SK-N-SH (cell line): ENCODE results near the gene AHCTF1. TPM values are rescaled to one million over a fixed set of nuclear protein-coding genes. Genes with fewer than 3 reads are reported as not detected.
A peak's percentile ranks its signal among the peaks of the same experiment; 100 is the strongest.

Experiments used
- CTCF ChIA-PET: fragments of 300-600, 350-600 bp; formaldehyde crosslinking; extraction: SDS; loops from one replicate; lab custom pipeline; 2021; lab: Yijun Ruan, JAX
- POLR2A ChIA-PET: fragments of 350-600 bp; sonication (Branson Sonifier 250); formaldehyde crosslinking; extraction: SDS; loops from one replicate; lab custom pipeline; 2020; ENCODE audit warnings: antibody characterized with exemption, inconsistent platforms; lab: Yijun Ruan, JAX
- DNase-seq: peaks from one replicate; pipeline ENCODE4 v3.0.0; 2012
- H2AFZ ChIP-seq: fragments of 200-600 bp; sonication (generic); 2 replicates; pipeline ENCODE4 v1.8.1; 2016; ENCODE audit warnings: antibody characterized with exemption, mild to moderate bottlenecking, low read depth
- H3F3A ChIP-seq: fragments of 200-600 bp; sonication (generic); replicated peaks from 2 replicates; pipeline ENCODE3; 2016; ENCODE audit warnings: antibody characterized with exemption, mild to moderate bottlenecking; ENCODE audit not compliant: insufficient read depth
- H3K27ac ChIP-seq, 2 experiments: fragments of 200-500 bp in 1 of 2; fragments of 200-600 bp in 1 of 2; sonication (Bioruptor generic) in 1 of 2; sonication (generic), shearing (Covaris generic) in 1 of 2; 2 replicates each; pipeline versions ENCODE4 v1.5.1 to v1.6.1; 2014 to 2016; ENCODE audit warnings: low read depth in 2 of 2, inconsistent platforms in 1 of 2, low read length in 1 of 2, mild to moderate bottlenecking in 1 of 2, mixed read lengths in 1 of 2
- H3K27me3 ChIP-seq: fragments of 200-600 bp; sonication (generic), shearing (Covaris generic); 2 replicates; pipeline ENCODE4 v1.6.1; 2016; ENCODE audit warnings: mixed run types; ENCODE audit not compliant: insufficient read depth
- H3K36me3 ChIP-seq, 2 experiments: fragments of 200-500 bp in 1 of 2; fragments of 200-600 bp in 1 of 2; sonication (Bioruptor generic) in 1 of 2; sonication (generic) in 1 of 2; replicated peaks in 1 of 2; 2 replicates each; pipeline versions ENCODE3 to v1.5.1; 2014 to 2016; ENCODE audit warnings: low read length in 1 of 2, mild to moderate bottlenecking in 1 of 2; ENCODE audit not compliant: insufficient read depth in 2 of 2, control insufficient read depth in 1 of 2
- H3K4me1 ChIP-seq, 2 experiments: fragments of 200-500 bp in 1 of 2; fragments of 200-600 bp in 1 of 2; sonication (Bioruptor generic) in 1 of 2; sonication (generic), shearing (Covaris generic) in 1 of 2; 2 replicates each; pipeline versions ENCODE4 v1.5.1 to v1.6.1; 2014 to 2016; ENCODE audit warnings: low read depth in 1 of 2, low read length in 1 of 2, mixed run types in 1 of 2; ENCODE audit not compliant: insufficient read depth in 2 of 2, control insufficient read depth in 1 of 2
- H3K4me2 ChIP-seq: fragments of 200-600 bp; sonication (generic), shearing (Covaris generic); 2 replicates; pipeline ENCODE4 v1.6.1; 2017; ENCODE audit warnings: mixed run types
- H3K4me3 ChIP-seq, 2 experiments: fragments of 200-500 bp in 1 of 2; fragments of 200-600 bp in 1 of 2; sonication (Bioruptor generic) in 1 of 2; sonication (generic), shearing (Covaris generic) in 1 of 2; 2 replicates each; pipeline versions ENCODE4 v1.5.1 to v1.8.1; 2014 to 2016; ENCODE audit warnings: low read depth in 2 of 2, inconsistent platforms in 1 of 2, low read length in 1 of 2, mild to moderate bottlenecking in 1 of 2, mixed read lengths in 1 of 2, moderate library complexity in 1 of 2
- H3K79me2 ChIP-seq: fragments of 200-600 bp; sonication (generic); 2 replicates; pipeline ENCODE4 v1.8.1; 2017; ENCODE audit warnings: mild to moderate bottlenecking; ENCODE audit not compliant: insufficient read depth
- H3K9ac ChIP-seq: fragments of 200-600 bp; sonication (generic); 2 replicates; pipeline ENCODE4 v1.6.1; 2017; ENCODE audit warnings: mixed run types
- H3K9me2 ChIP-seq: fragments of 200-600 bp; sonication (generic); 2 replicates; pipeline ENCODE4 v1.6.1; 2017; ENCODE audit warnings: mixed run types
- H3K9me3 ChIP-seq: fragments of 200-600 bp; sonication (generic); 2 replicates; pipeline ENCODE4 v1.6.1; 2017; ENCODE audit warnings: mixed run types, mild to moderate bottlenecking, moderate library complexity
- H4K20me1 ChIP-seq: fragments of 200-600 bp; sonication (generic); 2 replicates; pipeline ENCODE4 v1.6.1; 2017; ENCODE audit warnings: mild to moderate bottlenecking, mixed run types; ENCODE audit not compliant: insufficient read depth
- EZH2phosphoT487 ChIP-seq: fragments of 200-600 bp; sonication (generic); IDR thresholded peaks from 2 replicates; pipeline ENCODE4 v1.6.1; 2017; ENCODE audit warnings: low read depth, mixed run types, mild to moderate bottlenecking, antibody characterized with exemption, moderate library complexity, borderline replicate concordance
- MEF2A ChIP-seq: IDR thresholded peaks from 2 replicates; pipeline ENCODE4 v1.4.0; 2012; ENCODE audit warnings: low read depth, borderline replicate concordance
- POLR2AphosphoS5 ChIP-seq: IDR thresholded peaks from 2 replicates; pipeline ENCODE4 v1.6.1; 2012; ENCODE audit warnings: low read depth, low read length
- RXRA ChIP-seq: IDR thresholded peaks from 2 replicates; pipeline ENCODE4 v1.4.0; 2012; ENCODE audit warnings: low read depth, mild to moderate bottlenecking, borderline replicate concordance
- TAF1 ChIP-seq: IDR thresholded peaks from 2 replicates; pipeline ENCODE4 v1.6.1; 2012; ENCODE audit warnings: low read depth, mild to moderate bottlenecking, low read length, moderate library complexity, borderline replicate concordance
- WGBS: methylation state at CpG from one replicate; pipeline ENCODE4 v1.1.6; 2017; ENCODE audit warnings: low lambda C conversion rate; 5-methylcytosine and 5-hydroxymethylcytosine counted together
- polyA plus RNA-seq, 3 experiments: library from polyadenylated mRNA; depleted of rRNA; stranded (reverse); fragments of >200 nt; gene quantifications; 2 replicates each; pipeline ENCODE4 v1.2.3, GENCODE V29; 2012
- TF ChIP-seq, protein P1 (sequence below): fragments of 150-350 bp; IDR thresholded peaks from 2 replicates; pipeline ENCODE4 v1.6.1; 2017; ENCODE audit warnings: antibody characterized with exemption, low read length, low read depth, borderline replicate concordance
- TF ChIP-seq, protein P2 (sequence below): IDR thresholded peaks from 2 replicates; pipeline ENCODE4 v1.4.0; 2012; ENCODE audit warnings: low read depth

Gene AHCTF1
- polyA plus RNA-seq, 1 of the 3 experiments (the other 2 are of a cell fraction): 8.5 TPM

GRCh38 chr1:246797157-246797556 is 134.6 kb downstream of the AHCTF1 start (continued):
- TF ChIP-seq, protein P1, sequence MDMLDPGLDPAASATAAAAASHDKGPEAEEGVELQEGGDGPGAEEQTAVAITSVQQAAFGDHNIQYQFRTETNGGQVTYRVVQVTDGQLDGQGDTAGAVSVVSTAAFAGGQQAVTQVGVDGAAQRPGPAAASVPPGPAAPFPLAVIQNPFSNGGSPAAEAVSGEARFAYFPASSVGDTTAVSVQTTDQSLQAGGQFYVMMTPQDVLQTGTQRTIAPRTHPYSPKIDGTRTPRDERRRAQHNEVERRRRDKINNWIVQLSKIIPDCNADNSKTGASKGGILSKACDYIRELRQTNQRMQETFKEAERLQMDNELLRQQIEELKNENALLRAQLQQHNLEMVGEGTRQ: no peak
- TF ChIP-seq POLR2AphosphoS5: no peak

DNA sequence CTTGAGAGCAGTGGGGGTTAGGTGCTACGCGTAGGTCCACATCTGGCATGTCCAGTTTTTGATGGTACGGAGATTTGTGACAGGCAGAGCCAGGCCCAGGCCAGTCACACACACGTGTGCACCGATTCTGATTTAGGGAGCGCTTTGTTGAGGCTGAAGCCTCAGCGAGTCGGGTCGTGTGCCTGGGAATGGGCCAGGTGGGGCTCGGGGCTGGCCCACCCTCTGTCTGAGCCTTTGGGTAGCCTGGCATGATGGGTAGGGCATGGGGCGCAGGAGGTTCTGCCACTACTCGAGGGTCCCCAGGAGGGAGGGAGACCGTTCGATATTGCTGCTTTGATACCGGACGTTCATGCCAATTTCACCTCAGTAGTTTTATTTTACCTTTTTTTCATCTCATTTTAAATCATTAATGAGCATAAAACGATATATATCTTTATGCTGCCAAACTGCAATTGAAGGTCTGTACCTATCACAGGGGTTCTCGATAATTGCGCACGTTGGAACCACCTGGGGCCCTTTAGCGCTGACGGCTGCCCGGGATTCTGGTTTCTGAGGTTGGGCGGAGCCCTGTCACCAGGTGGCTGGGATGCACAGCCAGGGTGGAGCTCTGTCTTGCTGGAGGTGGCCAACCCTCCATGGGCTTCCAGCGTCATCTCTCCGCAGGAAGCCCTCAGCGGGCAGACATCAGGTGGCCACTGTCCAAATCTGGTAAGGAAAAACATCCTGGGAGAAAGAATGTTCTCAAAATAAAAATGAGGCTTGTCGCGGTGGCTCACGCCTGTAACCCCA is 135.6 kb downstream of the AHCTF1 start:
- Histone ChIP-seq H2AFZ (no peak overlapping the region), H3F3A (no peaks in the 10 kb centered on the region), H3K79me2 (no peaks in the 10 kb centered on the region), H3K27me3 (no peaks in the 10 kb centered on the region), H3K9me3 (no peaks in the 10 kb centered on the region), H3K36me3 (no peaks in the 10 kb centered on the region), H3K27ac (no peak overlapping the region), H3K9me2 (no peaks in the 10 kb centered on the region), H4K20me1 (no peaks in the 10 kb centered on the region), H3K4me3 (no peak overlapping the region), H3K9ac (no peak overlapping the region), H3K4me2 (no peak overlapping the region), H3K4me1 (peaks cover 0 to 8% of the 10 kb centered on the region in 2 experiments; a peak in 2 of 4 replicates)
- CTCF ChIA-PET: no interaction called here
- no peak for DNase-seq
- WGBS: 93% methylated on average over 29 of the region's 30 CpGs
- TF ChIP-seq RXRA: no peak
- TF ChIP-seq, protein P1: no peak
- no peak for TF ChIP-seq MEF2A
- TF ChIP-seq, protein P2, sequence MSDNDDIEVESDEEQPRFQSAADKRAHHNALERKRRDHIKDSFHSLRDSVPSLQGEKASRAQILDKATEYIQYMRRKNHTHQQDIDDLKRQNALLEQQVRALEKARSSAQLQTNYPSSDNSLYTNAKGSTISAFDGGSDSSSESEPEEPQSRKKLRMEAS: no peak
- TF ChIP-seq EZH2phosphoT487: no peak
- POLR2A ChIA-PET: no interaction called here

GRCh38 chr1:246794828-246795671 is 136.7 kb downstream of the AHCTF1 start:
- no peaks in the 10 kb centered on the region for H4K20me1 ChIP-seq
- H3K9me2 ChIP-seq: no peaks in the 10 kb centered on the region
- H3K79me2 ChIP-seq: no peaks in the 10 kb centered on the region
- peaks cover 0 to 5% of the 10 kb centered on the region in 2 experiments; a peak in 2 of 4 replicates for H3K4me1 ChIP-seq
- no peaks in the 10 kb centered on the region for H3F3A ChIP-seq
- no peaks in the 10 kb centered on the region for H3K36me3 ChIP-seq
- H3K4me2 ChIP-seq: no peak overlapping the region
- POLR2A ChIA-PET: no interaction called here
- no peaks in the 10 kb centered on the region for H3K9me3 ChIP-seq
- no peaks in the 10 kb centered on the region for H3K27me3 ChIP-seq
- no peak overlapping the region for H3K27ac ChIP-seq
- peak; percentile 30 for DNase-seq
- H3K9ac ChIP-seq: no peak overlapping the region
- CTCF ChIA-PET: interaction anchor here (0.6 kb wide), 1 partner anchor 166 kb away, joined by 3 read pairs; no protein-coding TSS in a partner anchor
- no peak overlapping the region for H2AFZ ChIP-seq
- TF ChIP-seq, protein P1: no peak
- no peak for TF ChIP-seq TAF1
- no peak overlapping the region for H3K4me3 ChIP-seq
- 66% methylated on average over 24 of the region's 27 CpGs for WGBS
